BLaER1 treated with 17β-estradiol and CSF1 and Interleukin-3, amounts not matched to agents 10 nM and 100 nM (cell line): Measurements from ENCODE around the gene BTBD9.

Experiments
- H3K27ac ChIP-seq, 11 experiments: shearing (Covaris generic); formaldehyde crosslinking; 2 replicates each; pipeline ENCODE4 v1.8.1; 2022
- H3K27me3 ChIP-seq, 11 experiments: shearing (Covaris generic); formaldehyde crosslinking; 2 replicates each; pipeline ENCODE4 v1.8.1; 2022
- H3K36me3 ChIP-seq, 11 experiments: shearing (Covaris generic); formaldehyde crosslinking; 2 replicates each; pipeline ENCODE4 v1.8.1; 2022
- H3K4me1 ChIP-seq, 10 experiments: shearing (Covaris generic); formaldehyde crosslinking; 2 replicates each; pipeline ENCODE4 v1.8.1; 2022
- H3K4me2 ChIP-seq, 11 experiments: shearing (Covaris generic); formaldehyde crosslinking; 2 replicates each; pipeline ENCODE4 v1.8.1; 2022
- H3K4me3 ChIP-seq, 10 experiments: shearing (Covaris generic); formaldehyde crosslinking; 2 replicates each; pipeline ENCODE4 v1.8.1; 2022
- H3K9ac ChIP-seq, 11 experiments: shearing (Covaris generic); formaldehyde crosslinking; 2 replicates each; pipeline ENCODE4 v1.8.1; 2022
- H3K9me3 ChIP-seq, 11 experiments: shearing (Covaris generic); formaldehyde crosslinking; replicated peaks in 1 of 11; 2 replicates each; pipeline ENCODE4 v1.8.1; 2022
- H4K20me1 ChIP-seq, 11 experiments: shearing (Covaris generic); formaldehyde crosslinking; 2 replicates each; pipeline ENCODE4 v1.8.1; 2022
- Cebpa-rat ChIP-seq, 11 experiments: shearing (Covaris generic); IDR thresholded peaks; 2 replicates each; pipeline ENCODE4 v1.8.1; 2022

Gene BTBD9

DNA sequence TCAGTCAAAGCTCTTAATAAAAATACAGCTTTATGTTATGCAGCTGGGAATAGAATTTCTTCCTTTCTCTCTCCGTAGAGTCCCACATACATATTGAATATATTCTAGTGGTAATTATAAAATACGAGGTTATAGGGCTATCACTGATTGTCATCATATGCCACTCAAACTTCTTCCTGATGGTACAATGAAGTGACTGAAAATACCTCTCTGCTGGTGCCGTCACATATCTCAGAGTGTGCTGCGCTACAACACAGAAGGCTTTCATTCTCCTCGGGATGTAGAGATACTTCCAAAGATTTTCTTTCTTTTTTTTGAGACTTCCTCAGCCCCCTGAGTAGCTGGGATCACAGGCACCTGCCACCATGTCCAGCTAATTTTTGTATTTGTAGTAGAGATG lies 249.9 kb downstream of the BTBD9 start:
- Histone ChIP-seq H3K4me3 (no peak overlapping the region), H3K4me2 (no peak overlapping the region), H3K9ac (no peak overlapping the region), H3K36me3 (no peaks in the 10 kb centered on the region), H3K27ac (no peak overlapping the region), H3K27me3 (no peaks in the 10 kb centered on the region), H3K9me3 (no peaks in the 10 kb centered on the region), H3K4me1 (peaks cover 0 to 11% (median 0%) of the 10 kb centered on the region in 10 experiments; a peak in 3 of 20 replicates), H4K20me1 (no peaks in the 10 kb centered on the region)
- no peak for TF ChIP-seq Cebpa-rat (IDR thresholded peaks at IDR 0.05)

- Histone ChIP-seq H3K9ac (no peak overlapping the region), H4K20me1 (no peaks in the 10 kb centered on the region), H3K36me3 (no peaks in the 10 kb centered on the region), H3K9me3 (no peaks in the 10 kb centered on the region), H3K4me1 (no peaks in the 10 kb centered on the region), H3K27ac (no peak overlapping the region), H3K27me3 (no peaks in the 10 kb centered on the region), H3K4me3 (no peak overlapping the region), H3K4me2 (no peak overlapping the region)
- TF ChIP-seq Cebpa-rat (IDR thresholded peaks at IDR 0.05), result no peak
These were observed 251.8 kb downstream of the BTBD9 start for GRCh38 chr6:38387971-38388370.

DNA sequence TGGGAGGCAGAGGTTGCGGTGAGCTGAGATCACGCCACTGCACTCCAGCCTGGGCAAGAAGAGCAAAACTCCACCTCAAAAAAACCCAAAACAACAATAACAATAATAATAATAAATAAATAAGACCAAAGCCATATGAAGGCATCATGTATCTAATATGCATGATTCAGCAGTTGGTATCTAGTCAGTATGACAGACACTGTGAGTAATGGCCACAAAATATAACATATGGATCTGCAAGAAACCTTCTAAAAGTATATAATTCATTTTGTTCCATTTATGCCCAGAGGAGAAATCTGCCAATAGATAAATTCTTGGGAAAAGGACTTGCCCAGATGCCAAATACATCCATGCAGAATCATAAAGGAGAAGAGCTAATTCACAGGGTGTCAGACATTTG lies 252.3 kb downstream of the BTBD9 start:
- Histone ChIP-seq H4K20me1 (no peaks in the 10 kb centered on the region), H3K9me3 (no peaks in the 10 kb centered on the region), H3K9ac (no peak overlapping the region), H3K4me3 (no peak overlapping the region), H3K27me3 (no peaks in the 10 kb centered on the region), H3K27ac (no peak overlapping the region), H3K36me3 (no peaks in the 10 kb centered on the region), H3K4me2 (no peak overlapping the region), H3K4me1 (no peaks in the 10 kb centered on the region)
- TF ChIP-seq Cebpa-rat (IDR thresholded peaks at IDR 0.05), result no peak

DNA sequence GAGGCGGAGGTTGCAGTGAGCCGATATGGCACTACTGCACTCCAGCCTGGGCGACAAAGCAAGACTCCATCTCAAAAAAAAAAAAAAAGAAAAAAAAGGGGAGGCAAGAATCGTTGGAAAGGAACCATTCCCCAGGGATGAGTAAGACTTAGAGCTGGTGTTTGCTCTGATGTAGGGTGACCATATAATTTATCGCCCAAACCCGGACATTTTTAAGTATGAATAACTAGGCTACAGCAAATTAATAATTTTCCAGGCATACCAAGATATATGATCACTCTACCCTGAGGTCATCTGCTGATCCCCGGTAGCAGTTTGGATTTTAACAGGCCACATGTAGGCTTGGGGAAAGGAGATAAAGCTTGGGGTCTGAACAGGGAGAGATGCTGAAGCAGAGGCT lies 260.9 kb downstream of the BTBD9 start:
- no peaks in the 10 kb centered on the region for H3K9me3 ChIP-seq
- TF ChIP-seq Cebpa-rat (IDR thresholded peaks at IDR 0.05), result no peak
- H3K36me3 ChIP-seq, result no peaks in the 10 kb centered on the region
- H4K20me1 ChIP-seq, result no peaks in the 10 kb centered on the region; a peak in 1 of 22 replicates
- no peak overlapping the region for H3K4me2 ChIP-seq
- H3K27ac ChIP-seq, result no peak overlapping the region
- H3K27me3 ChIP-seq, result no peaks in the 10 kb centered on the region
- H3K9ac ChIP-seq, result no peak overlapping the region
- H3K4me3 ChIP-seq, result no peak overlapping the region
- H3K4me1 ChIP-seq, result peaks cover 0 to 7% (median 0%) of the 10 kb centered on the region in 10 experiments; a peak in 3 of 20 replicates

- H3K9me3 ChIP-seq, result no peaks in the 10 kb centered on the region
- no peaks in the 10 kb centered on the region for H3K27me3 ChIP-seq
- H3K9ac ChIP-seq, result no peak overlapping the region
- H4K20me1 ChIP-seq, result no peaks in the 10 kb centered on the region
- no peak for TF ChIP-seq Cebpa-rat (IDR thresholded peaks at IDR 0.05)
- H3K4me3 ChIP-seq, result no peak overlapping the region
- H3K36me3 ChIP-seq, result no peaks in the 10 kb centered on the region
- H3K4me2 ChIP-seq, result peak overlapping the region in 2 of 11 experiments; percentile 6 to 10; a peak in 2 of 22 replicates
- peaks cover 0 to 7% (median 0%) of the 10 kb centered on the region in 10 experiments; a peak in 3 of 20 replicates for H3K4me1 ChIP-seq
- H3K27ac ChIP-seq, result no peak overlapping the region
These were observed 263.8 kb downstream of the BTBD9 start for GRCh38 chr6:38375937-38376336.

- Histone ChIP-seq H4K20me1 (no peaks in the 10 kb centered on the region), H3K4me3 (no peak overlapping the region), H3K4me2 (no peak overlapping the region), H3K36me3 (no peaks in the 10 kb centered on the region), H3K9me3 (no peaks in the 10 kb centered on the region), H3K27me3 (no peaks in the 10 kb centered on the region), H3K9ac (no peak overlapping the region), H3K27ac (no peak overlapping the region), H3K4me1 (peaks cover 0 to 7% (median 0%) of the 10 kb centered on the region in 10 experiments; a peak in 3 of 20 replicates)
- TF ChIP-seq Cebpa-rat (IDR thresholded peaks at IDR 0.05), result no peak
These were observed 264.4 kb downstream of the BTBD9 start for GRCh38 chr6:38375341-38375740.

DNA sequence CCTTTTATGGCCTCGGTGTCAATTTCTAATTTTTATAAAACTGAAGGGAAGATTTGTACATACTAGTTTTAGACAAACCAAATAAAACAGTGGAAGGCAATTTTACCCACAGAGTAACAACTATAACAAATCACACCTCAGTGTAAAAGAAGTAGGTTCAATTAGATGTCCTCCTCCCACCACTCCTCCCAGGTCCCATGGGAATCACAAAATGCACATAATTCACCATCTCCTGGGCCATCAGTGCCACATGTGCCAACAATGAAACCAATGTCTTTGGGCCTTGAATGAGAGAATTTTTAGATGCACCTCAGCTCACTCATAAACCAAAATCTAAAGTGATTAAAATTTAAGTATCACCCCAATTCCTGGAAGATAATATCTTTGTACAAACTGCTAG lies 267.8 kb downstream of the BTBD9 start:
- H3K27me3 ChIP-seq, result no peaks in the 10 kb centered on the region
- no peak overlapping the region for H3K9ac ChIP-seq
- H4K20me1 ChIP-seq, result no peaks in the 10 kb centered on the region
- H3K4me1 ChIP-seq, result peaks cover 0 to 7% (median 0%) of the 10 kb centered on the region in 10 experiments; a peak in 3 of 20 replicates
- H3K27ac ChIP-seq, result no peak overlapping the region
- no peaks in the 10 kb centered on the region for H3K36me3 ChIP-seq
- no peak for TF ChIP-seq Cebpa-rat (IDR thresholded peaks at IDR 0.05)
- H3K4me2 ChIP-seq, result no peak overlapping the region
- no peaks in the 10 kb centered on the region for H3K9me3 ChIP-seq
- H3K4me3 ChIP-seq, result no peak overlapping the region

GRCh38 chr6:38370653-38371601 lies 268.8 kb downstream of the BTBD9 start:
- H3K9me3 ChIP-seq, result no peaks in the 10 kb centered on the region
- H4K20me1 ChIP-seq, result no peaks in the 10 kb centered on the region
- no peak overlapping the region for H3K4me3 ChIP-seq
- no peaks in the 10 kb centered on the region for H3K36me3 ChIP-seq
- H3K4me2 ChIP-seq, result no peak overlapping the region
- H3K9ac ChIP-seq, result no peak overlapping the region
- TF ChIP-seq Cebpa-rat (IDR thresholded peaks at IDR 0.05), result no peak
- H3K4me1 ChIP-seq, result peaks cover 0 to 2% (median 0%) of the 10 kb centered on the region in 10 experiments; a peak in 3 of 20 replicates
- H3K27me3 ChIP-seq, result no peaks in the 10 kb centered on the region
- H3K27ac ChIP-seq, result no peak overlapping the region

- TF ChIP-seq Cebpa-rat (IDR thresholded peaks at IDR 0.05), result no peak
- H3K4me1 ChIP-seq, result no peaks in the 10 kb centered on the region
- H3K4me3 ChIP-seq, result no peak overlapping the region
- H4K20me1 ChIP-seq, result no peaks in the 10 kb centered on the region
- no peaks in the 10 kb centered on the region for H3K36me3 ChIP-seq
- no peak overlapping the region for H3K9ac ChIP-seq
- no peak overlapping the region for H3K4me2 ChIP-seq
- no peak overlapping the region for H3K27ac ChIP-seq
- H3K9me3 ChIP-seq, result no peaks in the 10 kb centered on the region
- H3K27me3 ChIP-seq, result no peaks in the 10 kb centered on the region
These were observed 272.5 kb downstream of the BTBD9 start for GRCh38 chr6:38367231-38367630.

GRCh38 chr6:38366234-38366633 lies 273.5 kb downstream of the BTBD9 start:
- Histone ChIP-seq H3K9ac (no peak overlapping the region), H3K4me3 (no peak overlapping the region), H3K9me3 (no peaks in the 10 kb centered on the region), H3K4me1 (no peaks in the 10 kb centered on the region), H3K27me3 (no peaks in the 10 kb centered on the region), H4K20me1 (no peaks in the 10 kb centered on the region), H3K27ac (no peak overlapping the region), H3K36me3 (no peaks in the 10 kb centered on the region), H3K4me2 (no peak overlapping the region)
- no peak for TF ChIP-seq Cebpa-rat (IDR thresholded peaks at IDR 0.05)
